Pancreas (tissue), 10 donors: ENCODE data around the gene ANKRD9. TPM values are rescaled to one million over a fixed set of nuclear protein-coding genes. Genes with fewer than 3 reads are reported as not detected.
"Not testable (repeated sequence)": the region's sequence is repeated elsewhere in the genome, so short reads cannot be mapped to it uniquely, and the experiment has no call there.

Experiments
- ATAC-seq, 4 donors: fragments of 200-7000 bp; cut with Tn5 transposase; one replicate each; pipeline versions ENCODE4 v1.8.0 to v1.9.1; 2020; ENCODE audit warnings: mild to moderate bottlenecking in 4 of 4, moderate library complexity in 4 of 4
- DNase-seq, 6 donors: peaks; one replicate each; pipeline ENCODE4 v3.0.0-alpha.2; 2020
- FAIRE-seq: peaks from 2 replicates; lab custom pipeline; 2012; peaks lifted over from hg19 to GRCh38; lab: Jason Lieb, UNC
- H3K27ac ChIP-seq, 4 donors: fragments of 200-600 bp; sonication (generic); 1 replicate in 3 of 4; 2 replicates in 1 of 4; pipeline versions ENCODE4 v1.5.0 to v1.8.0; 2020
- H3K27me3 ChIP-seq, 4 donors: fragments of 200-600 bp; one replicate each; pipeline ENCODE4 v1.8.0; 2021
- H3K36me3 ChIP-seq, 3 donors: fragments of 200-600 bp; sonication (generic) in 1 of 3; one replicate each; pipeline versions ENCODE4 v1.5.0 to v1.8.0; 2020 to 2021
- H3K4me1 ChIP-seq, 3 donors: fragments of 200-600 bp; one replicate each; pipeline ENCODE4 v1.8.0; 2021
- H3K4me3 ChIP-seq, 4 donors: fragments of 200-600 bp; sonication (generic) in 2 of 4; one replicate each; pipeline versions ENCODE4 v1.5.0 to v1.8.0; 2020 to 2021
- H3K9me3 ChIP-seq, 4 donors: fragments of 200-600 bp; one replicate each; pipeline ENCODE4 v1.8.0; 2021
- CTCF ChIP-seq, 4 donors: fragments of 200-600 bp; sonication (generic) in 3 of 4; IDR thresholded peaks; one replicate each; pipeline versions ENCODE4 v1.5.0 to v1.8.0; 2021; ENCODE audit warnings: antibody characterized with exemption in 4 of 4
- WGBS, 2 donors: extraction: QIAGEN DNeasy Blood & Tissue Kit; methylation state at CpG; one replicate each; pipeline ENCODE4 v1.1.7; 2013; 5-methylcytosine and 5-hydroxymethylcytosine counted together
- intact Hi-C, 3 donors: fragments of 100-400 bp; cut with DNase I; formaldehyde crosslinking; loops; one replicate each; pipeline versions ENCODE4 v1.11.1 to v1.14.2; 2022
- polyA plus RNA-seq, 2 donors: library from polyadenylated mRNA; stranded (reverse); fragments of 200-250 nt; gene quantifications; one replicate each; pipeline ENCODE4 v1.2.3, GENCODE V29; 2013
- total RNA-seq, 6 donors: library from RNA; stranded (reverse); fragmentation: NEBNext Ultra II Directional in 4 of 6; extraction: Animal tissue kit (Norgen Biotek cat#: 25700) in 4 of 6; gene quantifications; one replicate each; pipeline versions ENCODE4 v1.2.1 to v1.2.4, GENCODE V29; 2021 to 2023
- donor health status: healthy with polysubstance abuse.
- donor health status: DM: no; HTN: no; CAD: no; lungs with moderate emphysema.
- donor health status: DM: no; HTN: no; CAD: no.
- donor health status: control.
- donor health status: control.
- donor health status: Bipolar disorder and iron deficiency.
- donor health status: DM: yes; HTN: yes; CAD: no.
- donor health status: DM: no; HTN: no; CAD: no.
- donor health status: DM: no; HTN: no; CAD: no.
- donor health status: DM: yes; HTN: yes; CAD: no.

Gene ANKRD9
- total and polyA plus RNA-seq, 8 donors = 5.4 to 14.4 (median 8.5) TPM

GRCh38 chr14:102545461-102546265 lies 36.1 kb upstream of the ANKRD9 start:
- no peaks in the 10 kb centered on the region for H3K36me3 ChIP-seq
- WGBS, 2 donors = 67 to 70% methylated on average over 29 of the region's 29 CpGs
- intact Hi-C loops = no loop called here
- no peak overlapping the region for H3K4me3 ChIP-seq
- no peaks in the 10 kb centered on the region for H3K4me1 ChIP-seq
- DNase-seq (no peak), FAIRE-seq (no peak), ATAC-seq (peak in 1 of 4 donors; percentile 17)
- no peak for TF ChIP-seq CTCF (IDR thresholded peaks at IDR 0.05)
- peaks cover 0 to 9% (median 0%) of the 10 kb centered on the region in 4 donors for H3K27me3 ChIP-seq
- no peak overlapping the region for H3K27ac ChIP-seq
- H3K9me3 ChIP-seq = no peaks in the 10 kb centered on the region

GRCh38 chr14:102544747-102545460 lies 35.3 kb upstream of the ANKRD9 start:
- intact Hi-C loops = no loop called here
- no peak for TF ChIP-seq CTCF (IDR thresholded peaks at IDR 0.05)
- H3K4me3 ChIP-seq = peak overlapping the region in 1 of 4 donors; percentile 23
- H3K27me3 ChIP-seq = peaks cover 0 to 9% (median 0%) of the 10 kb centered on the region in 4 donors
- H3K9me3 ChIP-seq = no peaks in the 10 kb centered on the region
- DNase-seq (no peak), ATAC-seq (peak in 3 of 4 donors; percentile 15 to 30 (median 17)), FAIRE-seq (no peak)
- H3K27ac ChIP-seq = no peak overlapping the region
- no peaks in the 10 kb centered on the region for H3K36me3 ChIP-seq
- 17% methylated on average over 42 to 66 of the region's 66 CpGs for WGBS, 2 donors
- no peaks in the 10 kb centered on the region for H3K4me1 ChIP-seq

- FAIRE-seq (no peak), ATAC-seq (peak in 1 of 4 donors; percentile 12), DNase-seq (no peak)
- intact Hi-C loops = no loop called here
- peak overlapping the region in 1 of 4 donors; percentile 23 for H3K4me3 ChIP-seq
- WGBS, 2 donors = 35 to 41% methylated on average over 41 to 43 of the region's 43 CpGs
- no peaks in the 10 kb centered on the region for H3K4me1 ChIP-seq
- no peak overlapping the region for H3K27ac ChIP-seq
- TF ChIP-seq CTCF (IDR thresholded peaks at IDR 0.05) = no peak
- no peaks in the 10 kb centered on the region for H3K36me3 ChIP-seq
- H3K9me3 ChIP-seq = no peaks in the 10 kb centered on the region
- H3K27me3 ChIP-seq = peaks cover 0 to 9% (median 0%) of the 10 kb centered on the region in 4 donors
Measured at GRCh38 chr14:102544046-102544746, 34.6 kb upstream of the ANKRD9 start.

- 85 to 87% methylated on average over 10 of the region's 10 CpGs for WGBS, 2 donors
- intact Hi-C loops = no loop called here
- Histone ChIP-seq H3K4me1 (peaks cover 0 to 10% (median 5%) of the 10 kb centered on the region in 3 donors), H3K27ac (no peak overlapping the region), H3K9me3 (no peaks in the 10 kb centered on the region), H3K4me3 (no peak overlapping the region), H3K36me3 (no peaks in the 10 kb centered on the region), H3K27me3 (peaks cover 0 to 9% (median 0%) of the 10 kb centered on the region in 4 donors)
- no peak for FAIRE-seq
- no peak for DNase-seq
- no peak for ATAC-seq
- TF ChIP-seq CTCF (IDR thresholded peaks at IDR 0.05) = no peak
Measured at GRCh38 chr14:102541771-102542170, 32.2 kb upstream of the ANKRD9 start.

- H3K9me3 ChIP-seq, H3K27ac ChIP-seq, H3K36me3 ChIP-seq, intact Hi-C loops, DNase-seq, H3K27me3 ChIP-seq, H3K4me3 ChIP-seq, FAIRE-seq, ATAC-seq: not testable (repeated sequence)
- WGBS, 2 donors = 92 to 94% methylated on average over 13 to 14 of the region's 14 CpGs
- H3K4me1 ChIP-seq = peaks cover 0 to 10% (median 5%) of the 10 kb centered on the region in 3 donors
Measured at GRCh38 chr14:102541029-102541491, 31.5 kb upstream of the ANKRD9 start.
